Hepatocyte (in vitro differentiated cells): ENCODE measurements around the gene C15orf39.

ENCODE experiments used
- EZH2 ChIP-seq: fragments of 200-600 bp; sonication (generic); IDR thresholded peaks from 2 replicates; pipeline ENCODE4 v1.6.1; 2016; ENCODE audit warnings: antibody characterized with exemption, mild to moderate bottlenecking, borderline replicate concordance
- EZH2phosphoT487 ChIP-seq: fragments of 200-600 bp; sonication (generic); IDR thresholded peaks from one replicate; pipeline ENCODE4 v1.6.1; 2018; ENCODE audit warnings: antibody characterized with exemption, mild to moderate bottlenecking, low read depth, moderate library complexity; ENCODE audit not compliant: unreplicated experiment, severe bottlenecking
- TF ChIP-seq, protein P1 (sequence below): fragments of 200-600 bp; sonication (generic); IDR thresholded peaks from 2 replicates; pipeline ENCODE4 v1.5.1; 2016; ENCODE audit warnings: antibody characterized with exemption, mild to moderate bottlenecking; ENCODE audit not compliant: poor library complexity

DNA sequence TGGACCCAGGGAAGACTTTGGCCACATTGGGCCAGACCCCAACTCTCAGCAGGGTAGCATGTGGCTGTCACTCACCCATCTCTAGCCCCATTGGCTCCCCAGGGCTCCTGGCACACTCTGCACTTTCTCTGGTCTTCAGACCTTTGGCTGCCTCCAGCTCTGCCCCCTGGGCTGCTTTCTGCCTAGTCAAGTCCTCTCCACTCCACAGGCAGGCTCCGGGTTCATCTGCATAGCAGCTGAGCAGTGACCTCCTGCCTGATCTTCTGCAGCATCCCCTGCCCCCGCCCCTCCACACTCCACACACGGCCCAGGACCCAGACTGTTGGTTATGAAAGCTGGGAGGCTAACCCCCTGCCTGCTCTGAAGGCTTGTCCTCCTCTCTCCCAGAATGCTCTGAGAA lies 8.4 kb upstream of the C15orf39 start:
- TF ChIP-seq EZH2 (no peak), EZH2phosphoT487 (no peak)
- TF ChIP-seq, protein P1, sequence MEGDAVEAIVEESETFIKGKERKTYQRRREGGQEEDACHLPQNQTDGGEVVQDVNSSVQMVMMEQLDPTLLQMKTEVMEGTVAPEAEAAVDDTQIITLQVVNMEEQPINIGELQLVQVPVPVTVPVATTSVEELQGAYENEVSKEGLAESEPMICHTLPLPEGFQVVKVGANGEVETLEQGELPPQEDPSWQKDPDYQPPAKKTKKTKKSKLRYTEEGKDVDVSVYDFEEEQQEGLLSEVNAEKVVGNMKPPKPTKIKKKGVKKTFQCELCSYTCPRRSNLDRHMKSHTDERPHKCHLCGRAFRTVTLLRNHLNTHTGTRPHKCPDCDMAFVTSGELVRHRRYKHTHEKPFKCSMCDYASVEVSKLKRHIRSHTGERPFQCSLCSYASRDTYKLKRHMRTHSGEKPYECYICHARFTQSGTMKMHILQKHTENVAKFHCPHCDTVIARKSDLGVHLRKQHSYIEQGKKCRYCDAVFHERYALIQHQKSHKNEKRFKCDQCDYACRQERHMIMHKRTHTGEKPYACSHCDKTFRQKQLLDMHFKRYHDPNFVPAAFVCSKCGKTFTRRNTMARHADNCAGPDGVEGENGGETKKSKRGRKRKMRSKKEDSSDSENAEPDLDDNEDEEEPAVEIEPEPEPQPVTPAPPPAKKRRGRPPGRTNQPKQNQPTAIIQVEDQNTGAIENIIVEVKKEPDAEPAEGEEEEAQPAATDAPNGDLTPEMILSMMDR = no peak
